ENCODE measurements around the gene CCDC124.

The CCDC124 gene

GRCh38 chr19:17953869-17954268, 21.1 kb downstream of the CCDC124 start:
- DNase-seq (ENCODE audit: low read depth) = no peak

GRCh38 chr19:17954401-17954800, 21.6 kb downstream of the CCDC124 start:
- no peak for DNase-seq (ENCODE audit: low read depth)

GRCh38 chr19:17957149-17957849, 24.5 kb downstream of the CCDC124 start:
- DNase-seq (ENCODE audit: low read depth) = no peak

- no peak for DNase-seq (ENCODE audit: low read depth)
Observed at GRCh38 chr19:17957885-17958284, 25.1 kb downstream of the CCDC124 start.

- DNase-seq (ENCODE audit: low read depth) = no peak
Observed at GRCh38 chr19:17963936-17964691, 31.3 kb downstream of the CCDC124 start.

GRCh38 chr19:17965370-17966128, 32.7 kb downstream of the CCDC124 start:
- DNase-seq (ENCODE audit: low read depth) = no peak

GRCh38 chr19:17966129-17966483, 33.3 kb downstream of the CCDC124 start:
- no peak for DNase-seq (ENCODE audit: low read depth)

- no peak for DNase-seq (ENCODE audit: low read depth)
Observed at GRCh38 chr19:17966550-17967256, 33.9 kb downstream of the CCDC124 start, which contains the start of gene KCNN1. KCNN1 (plus strand) TSS chr19:17967107; CDS start chr19:17973889, 6,782 bp downstream.

- DNase-seq (ENCODE audit: low read depth) = no peak
Observed at GRCh38 chr19:17967257-17968051, 34.6 kb downstream of the CCDC124 start.

- no peak for DNase-seq (ENCODE audit: low read depth)
Observed at GRCh38 chr19:17968362-17968761, 35.5 kb downstream of the CCDC124 start.

GRCh38 chr19:17969096-17969792, 36.4 kb downstream of the CCDC124 start:
- DNase-seq (ENCODE audit: low read depth) = no peak

GRCh38 chr19:17972230-17972629, 39.4 kb downstream of the CCDC124 start:
- no peak for DNase-seq (ENCODE audit: low read depth)

GRCh38 chr19:17973759-17974158, 40.9 kb downstream of the CCDC124 start:
- DNase-seq (ENCODE audit: low read depth) = no peak

- no peak for DNase-seq (ENCODE audit: low read depth)
Observed at GRCh38 chr19:17974551-17974950, 41.7 kb downstream of the CCDC124 start.

GRCh38 chr19:17975032-17975431, 42.2 kb downstream of the CCDC124 start:
- DNase-seq (ENCODE audit: low read depth) = no peak

- DNase-seq (ENCODE audit: low read depth) = no peak
Observed at GRCh38 chr19:17977021-17977420, 44.2 kb downstream of the CCDC124 start.

GRCh38 chr19:17977488-17977887, 44.7 kb downstream of the CCDC124 start:
- DNase-seq (ENCODE audit: low read depth) = no peak

GRCh38 chr19:17981611-17982010, 48.8 kb downstream of the CCDC124 start:
- no peak for DNase-seq (ENCODE audit: low read depth)

- no peak for DNase-seq (ENCODE audit: low read depth)
Observed at GRCh38 chr19:17982430-17982829, 49.6 kb downstream of the CCDC124 start.

- no peak for DNase-seq (ENCODE audit: low read depth)
Observed at GRCh38 chr19:17985037-17985818, 52.4 kb downstream of the CCDC124 start.

Data from activated T-helper 9 cell treated with anti-CD3 and anti-CD28 coated beads, Interleukin-2, amount 50 U/mL, for 16 hours (primary cell).